Mesothelial cell of epicardium (in vitro differentiated cells): ENCODE results near the gene GRIN3B. TPM values are rescaled to one million over a fixed set of nuclear protein-coding genes. Genes with fewer than 3 reads are reported as not detected.

Experiments
- DNase-seq, 2 experiments: peaks; one replicate each; pipeline ENCODE4 v3.0.0; 2021; ENCODE audit warnings: low spot score in 2 of 2; ENCODE audit not compliant: unreplicated experiment in 2 of 2
- H3K27ac Mint-ChIP-seq: 2 replicates; pipeline ENCODE4 v1.8.0; 2021; ENCODE audit warnings: mixed read lengths
- H3K27me3 Mint-ChIP-seq: 2 replicates; pipeline ENCODE4 v1.8.0; 2021; ENCODE audit warnings: low read depth, mixed read lengths
- H3K36me3 Mint-ChIP-seq: 2 replicates; pipeline ENCODE4 v1.8.0; 2021; ENCODE audit warnings: mixed read lengths
- H3K4me1 Mint-ChIP-seq: 2 replicates; pipeline ENCODE4 v1.8.0; 2021; ENCODE audit warnings: mixed read lengths
- H3K4me3 Mint-ChIP-seq: 2 replicates; pipeline ENCODE4 v1.8.0; 2021; ENCODE audit warnings: mild to moderate bottlenecking, moderate library complexity, mixed read lengths
- H3K9me3 Mint-ChIP-seq: 2 replicates; pipeline ENCODE4 v1.8.0; 2021; ENCODE audit warnings: mixed read lengths
- total RNA-seq: library from RNA; stranded (reverse); gene quantifications from 3 replicates; pipeline ENCODE4 v1.2.1, GENCODE V29; 2021
- TF ChIP-seq, protein P1 (sequence below): fragments of 200-600 bp; sonication (generic); IDR thresholded peaks from one replicate; pipeline ENCODE4 v1.5.0; 2021; ENCODE audit warnings: antibody characterized with exemption; ENCODE audit not compliant: unreplicated experiment

Gene GRIN3B
- total RNA-seq, 1 donor from 2014 or later, result 0.34 TPM

DNA sequence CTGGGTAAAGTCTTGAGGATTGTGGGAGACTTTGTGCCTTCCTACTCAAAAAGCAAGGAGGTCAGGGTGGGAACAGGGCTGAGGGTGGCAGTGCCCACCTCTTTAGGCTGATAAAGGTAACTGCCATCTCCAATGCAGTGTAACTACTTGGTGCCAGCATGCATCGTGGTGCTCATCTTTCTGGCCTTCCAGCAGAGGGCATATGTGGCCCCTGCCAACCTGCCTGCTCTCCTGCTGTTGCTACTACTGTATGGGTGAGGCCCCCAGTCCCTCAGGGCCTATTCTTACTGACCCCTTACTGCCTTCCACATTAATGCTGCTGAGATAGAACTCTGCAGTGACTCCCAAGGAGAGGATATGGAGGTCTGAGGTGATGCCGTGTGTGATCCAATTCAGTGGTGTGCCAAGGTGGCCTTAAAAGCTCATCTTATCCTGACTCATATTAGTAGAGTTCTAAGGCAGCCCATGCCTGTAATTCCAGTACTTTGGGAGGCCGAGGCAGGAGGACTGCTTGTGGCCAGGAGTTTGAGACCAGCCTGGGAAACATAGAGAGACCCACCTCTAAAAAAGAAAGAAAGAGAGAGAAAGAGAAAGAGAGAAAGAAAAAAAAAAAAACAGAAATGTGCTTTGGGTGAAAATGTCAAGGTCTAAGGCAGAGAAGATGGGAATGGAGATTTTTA is 57.1 kb downstream of the GRIN3B start:
- Mint-ChIP-seq H3K9me3 (no peaks in the 10 kb centered on the region), H3K27ac (no peak overlapping the region), H3K27me3 (no peaks in the 10 kb centered on the region), H3K4me3 (no peak overlapping the region), H3K36me3 (no peaks in the 10 kb centered on the region), H3K4me1 (no peaks in the 10 kb centered on the region)
- DNase-seq, result no peak
- TF ChIP-seq, protein P1, sequence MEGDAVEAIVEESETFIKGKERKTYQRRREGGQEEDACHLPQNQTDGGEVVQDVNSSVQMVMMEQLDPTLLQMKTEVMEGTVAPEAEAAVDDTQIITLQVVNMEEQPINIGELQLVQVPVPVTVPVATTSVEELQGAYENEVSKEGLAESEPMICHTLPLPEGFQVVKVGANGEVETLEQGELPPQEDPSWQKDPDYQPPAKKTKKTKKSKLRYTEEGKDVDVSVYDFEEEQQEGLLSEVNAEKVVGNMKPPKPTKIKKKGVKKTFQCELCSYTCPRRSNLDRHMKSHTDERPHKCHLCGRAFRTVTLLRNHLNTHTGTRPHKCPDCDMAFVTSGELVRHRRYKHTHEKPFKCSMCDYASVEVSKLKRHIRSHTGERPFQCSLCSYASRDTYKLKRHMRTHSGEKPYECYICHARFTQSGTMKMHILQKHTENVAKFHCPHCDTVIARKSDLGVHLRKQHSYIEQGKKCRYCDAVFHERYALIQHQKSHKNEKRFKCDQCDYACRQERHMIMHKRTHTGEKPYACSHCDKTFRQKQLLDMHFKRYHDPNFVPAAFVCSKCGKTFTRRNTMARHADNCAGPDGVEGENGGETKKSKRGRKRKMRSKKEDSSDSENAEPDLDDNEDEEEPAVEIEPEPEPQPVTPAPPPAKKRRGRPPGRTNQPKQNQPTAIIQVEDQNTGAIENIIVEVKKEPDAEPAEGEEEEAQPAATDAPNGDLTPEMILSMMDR, result no peak

DNA sequence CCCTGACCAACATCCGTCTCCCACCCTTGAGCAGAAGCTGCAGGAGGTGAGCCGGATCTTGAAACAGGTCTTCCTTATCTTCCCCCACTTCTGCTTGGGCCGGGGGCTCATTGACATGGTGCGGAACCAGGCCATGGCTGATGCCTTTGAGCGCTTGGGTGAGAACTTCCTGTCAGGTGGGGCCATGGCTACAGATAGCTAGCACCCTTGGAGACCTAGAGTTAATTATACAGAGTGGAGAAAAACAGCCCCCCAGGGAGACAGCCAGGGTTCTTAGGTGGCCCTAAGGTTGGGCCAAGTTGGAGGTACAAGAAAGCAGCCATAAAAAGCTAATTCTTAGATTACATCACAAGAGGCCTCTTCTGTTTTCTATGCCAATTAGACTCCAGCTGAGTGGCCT is 57.9 kb downstream of the GRIN3B start:
- Mint-ChIP-seq H3K4me1 (no peaks in the 10 kb centered on the region), H3K36me3 (no peaks in the 10 kb centered on the region), H3K9me3 (no peaks in the 10 kb centered on the region), H3K27me3 (no peaks in the 10 kb centered on the region), H3K27ac (no peak overlapping the region), H3K4me3 (no peak overlapping the region)
- TF ChIP-seq, protein P1, result no peak
- no peak for DNase-seq

Other genes with a start within 250 kb of the GRIN3B start
- gene MISP, start 249.3 kb upstream of the GRIN3B start, total RNA-seq, result 1.4 to 2.2 TPM (median 1.5 TPM) in 3 replicates
- 447 to 482 TPM (median 459 TPM) in 3 replicates for gene PTBP1, start 203.0 kb upstream of the GRIN3B start, total RNA-seq
- 140 to 162 TPM (median 152 TPM) in 3 replicates for gene PLPPR3, start 178.5 kb upstream of the GRIN3B start, total RNA-seq
- 6.4 to 7.1 TPM (median 6.7 TPM) in 3 replicates for gene AZU1, start 172.6 kb upstream of the GRIN3B start, total RNA-seq
- 0.23 TPM in 1 of 3 replicates, not detected in the others for gene PRTN3, start 159.4 kb upstream of the GRIN3B start, total RNA-seq
- gene ELANE, start 148.1 kb upstream of the GRIN3B start, total RNA-seq, result not detected in 3 replicates
- gene CFD, start 140.8 kb upstream of the GRIN3B start, total RNA-seq, result 3.2 to 3.5 TPM (median 3.4 TPM) in 3 replicates
- gene MED16, start 107.2 kb upstream of the GRIN3B start, total RNA-seq, result 79.8 to 87.8 TPM (median 80.0 TPM) in 3 replicates
- gene RNU6-9, start 106.9 kb upstream of the GRIN3B start, total RNA-seq, result not detected in 3 replicates
- gene R3HDM4, start 87.2 kb upstream of the GRIN3B start, total RNA-seq, result 47.4 to 50.5 TPM (median 49.5 TPM) in 3 replicates
- gene KISS1R, start 83.1 kb upstream of the GRIN3B start, total RNA-seq, result 1.0 to 1.5 TPM (median 1.1 TPM) in 3 replicates
- 65.9 to 72.4 TPM (median 70.6 TPM) in 3 replicates for gene ARID3A, start 74.4 kb upstream of the GRIN3B start, total RNA-seq
- 59.3 to 65.2 TPM (median 59.4 TPM) in 3 replicates for gene WDR18, start 16.1 kb upstream of the GRIN3B start, total RNA-seq
- gene TMEM259, start 20.7 kb downstream of the GRIN3B start, total RNA-seq, result 232 to 245 TPM (median 242 TPM) in 3 replicates
- not detected in 3 replicates for gene RNU6-2, start 21.1 kb downstream of the GRIN3B start, total RNA-seq
- 492 to 501 TPM (median 493 TPM) in 3 replicates for gene CNN2, start 26.2 kb downstream of the GRIN3B start, total RNA-seq
- gene ABCA7, start 39.7 kb downstream of the GRIN3B start, total RNA-seq, result 18.0 to 22.5 TPM (median 20.1 TPM) in 3 replicates
- 2.4 to 3.8 TPM (median 3.2 TPM) in 3 replicates for gene ARHGAP45, start 66.7 kb downstream of the GRIN3B start, total RNA-seq
- 137 to 145 TPM (median 143 TPM) in 3 replicates for gene POLR2E, start 95.0 kb downstream of the GRIN3B start, total RNA-seq
- 190 to 208 TPM (median 201 TPM) in 3 replicates for gene GPX4, start 103.6 kb downstream of the GRIN3B start, total RNA-seq
- 48.5 to 56.1 TPM (median 53.0 TPM) in 3 replicates for gene SBNO2, start 173.8 kb downstream of the GRIN3B start, total RNA-seq
- 71.7 to 73.0 TPM (median 71.8 TPM) in 3 replicates for gene STK11, start 205.4 kb downstream of the GRIN3B start, total RNA-seq
- 9.0 to 10.4 TPM (median 9.2 TPM) in 3 replicates for gene CBARP, start 237.6 kb downstream of the GRIN3B start, total RNA-seq
- 105 to 115 TPM (median 108 TPM) in 3 replicates for gene ATP5F1D, start 241.3 kb downstream of the GRIN3B start, total RNA-seq
- gene MIDN, start 248.2 kb downstream of the GRIN3B start, total RNA-seq, result 168 to 177 TPM (median 172 TPM) in 3 replicates